WI38 (cell line): Measurements from ENCODE around the gene DPP10.
"Not testable (repeated sequence)": the region's sequence is repeated elsewhere in the genome, so short reads cannot be mapped to it uniquely, and the experiment has no call there.

Source experiments
- H3K4me3 ChIP-seq: 2 replicates; pipeline ENCODE4 v1.5.1; 2011; ENCODE audit warnings: low read depth, mild to moderate bottlenecking, control low read depth, low read length
- CTCF ChIP-seq: IDR thresholded peaks from 2 replicates; pipeline ENCODE4 v1.5.1; 2012; ENCODE audit warnings: low read depth, mild to moderate bottlenecking, control low read depth, low read length

Gene DPP10

DNA sequence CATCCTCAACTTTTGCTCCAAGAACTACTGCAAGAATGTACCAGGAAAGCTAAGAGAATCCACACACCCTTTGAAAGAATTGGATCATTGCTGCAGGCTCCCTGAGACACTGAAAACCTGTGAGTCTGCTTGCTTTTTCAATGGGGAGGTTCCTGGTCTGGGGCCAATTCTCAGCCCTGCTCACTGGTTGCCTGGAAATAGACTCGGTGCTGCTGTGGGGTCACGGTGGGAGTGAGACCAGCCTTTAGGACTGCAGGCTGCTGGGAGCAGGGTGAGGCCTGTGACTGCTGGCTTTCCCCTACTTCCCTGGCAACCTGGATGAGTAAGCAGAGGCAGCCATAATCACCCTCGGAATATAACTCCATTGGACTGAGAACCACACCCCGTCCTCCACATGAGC lies 569.3 kb downstream of the DPP10 start:
- TF ChIP-seq CTCF = no peak
- no peak overlapping the region for H3K4me3 ChIP-seq

- not testable (repeated sequence) for H3K4me3 ChIP-seq
Measured at GRCh38 chr2:115022013-115022412, 579.6 kb downstream of the DPP10 start.

DNA sequence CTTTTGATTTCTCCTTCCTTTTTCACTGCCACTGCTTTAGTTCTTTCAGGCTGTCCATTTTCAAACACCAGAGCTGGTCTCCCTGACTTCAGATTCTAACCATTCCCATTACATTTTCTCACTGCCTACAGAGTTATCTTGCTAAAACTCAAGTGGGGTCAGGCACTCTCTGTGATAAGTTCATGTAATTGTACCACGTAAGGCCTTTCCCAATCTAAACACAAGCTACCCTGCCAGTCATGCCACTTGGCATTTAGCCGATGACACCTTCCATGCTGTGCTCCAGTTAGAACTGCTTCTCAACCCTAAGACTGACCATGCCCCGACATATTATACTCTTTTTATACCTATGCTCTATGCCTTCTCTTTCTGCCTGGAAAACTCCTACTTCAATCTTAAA lies 592.4 kb downstream of the DPP10 start:
- no peak for TF ChIP-seq CTCF
- H3K4me3 ChIP-seq = no peak overlapping the region

DNA sequence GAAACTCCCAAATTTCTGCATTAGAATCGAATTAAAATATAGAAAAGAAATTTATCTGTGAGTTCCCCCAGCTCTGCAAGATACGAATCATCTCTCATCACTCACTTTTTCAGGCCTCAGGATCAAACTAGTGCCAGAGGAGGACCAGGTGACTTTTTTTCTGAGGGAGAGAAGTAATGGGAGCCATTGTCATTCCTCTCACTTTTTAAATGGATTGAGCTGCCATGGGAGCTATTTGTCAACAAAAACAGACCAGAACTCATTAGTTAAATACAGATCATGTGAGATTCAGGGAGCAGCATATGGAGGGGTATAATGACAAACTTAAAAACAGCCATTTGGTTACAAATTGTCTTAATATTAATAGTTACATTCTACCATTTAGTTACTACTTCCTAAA lies 594.4 kb downstream of the DPP10 start:
- no peak overlapping the region for H3K4me3 ChIP-seq
- no peak for TF ChIP-seq CTCF

- TF ChIP-seq CTCF = no peak
- H3K4me3 ChIP-seq = no peak overlapping the region
Measured at GRCh38 chr2:115057473-115057872, 615.0 kb downstream of the DPP10 start.

DNA sequence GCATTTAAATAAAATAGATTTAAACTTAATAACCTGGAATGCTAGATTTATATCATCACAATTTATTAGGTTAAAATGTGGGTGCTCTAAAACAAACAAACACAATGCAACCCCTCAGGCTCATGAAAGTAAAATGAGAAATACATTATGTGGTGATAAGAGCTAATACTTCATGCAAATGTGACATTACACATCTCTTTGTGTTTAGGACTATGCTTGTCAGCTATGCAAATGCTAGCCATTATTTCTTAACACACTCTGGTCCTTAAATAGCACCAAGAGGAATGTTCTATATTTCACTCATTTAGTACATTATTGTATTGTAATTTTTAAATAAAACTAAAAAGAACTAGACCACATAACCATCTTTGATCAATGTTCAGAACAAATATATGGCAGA lies 627.6 kb downstream of the DPP10 start:
- H3K4me3 ChIP-seq = no peak overlapping the region
- TF ChIP-seq CTCF = no peak

DNA sequence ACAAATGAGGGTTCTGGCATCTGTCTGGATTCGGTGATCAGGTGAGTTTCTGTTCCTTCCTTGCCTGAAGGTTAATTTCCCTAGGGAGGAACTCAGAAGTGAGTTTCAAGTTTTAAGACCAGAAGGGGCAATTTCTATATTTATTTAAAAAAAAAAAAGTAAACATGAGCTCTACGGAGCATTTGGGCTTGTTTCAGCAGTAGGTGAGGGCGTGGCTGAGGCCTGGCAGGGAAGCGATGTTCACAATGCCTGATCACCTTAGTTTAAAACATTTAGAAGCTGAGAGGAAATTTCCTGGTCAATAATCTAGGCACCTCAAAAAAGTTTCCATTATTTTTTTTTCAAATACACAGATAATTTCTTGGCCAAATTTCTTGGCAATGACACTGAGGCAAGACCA lies 629.1 kb downstream of the DPP10 start:
- no peak for TF ChIP-seq CTCF

GRCh38 chr2:115075800-115076199 lies 633.4 kb downstream of the DPP10 start:
- TF ChIP-seq CTCF = no peak
- no peak overlapping the region for H3K4me3 ChIP-seq

More for the DNA sequence above, 629.1 kb downstream of the DPP10 start:
- no peak overlapping the region for H3K4me3 ChIP-seq
